ENCODE measurements around the gene CTPS1. TPM values are rescaled to one million over a fixed set of nuclear protein-coding genes. Genes with fewer than 3 reads are reported as not detected.

The CTPS1 gene
- total and polyA plus RNA-seq, 7 experiments from 2014 or later, result 12.4 to 57.6 (median 17.0) TPM

- peaks cover 0 to 3% (median 0%) of the 10 kb centered on the region in 7 donors for H3K4me1 Mint-ChIP-seq
- Histone ChIP-seq H3K36me3 (ENCODE audit: control insufficient read depth in 2 of 3, insufficient read depth in 3 of 3, low read length in 3 of 3) (no peaks in the 10 kb centered on the region), H3K4me1 (ENCODE audit: control insufficient read depth in 2 of 2, insufficient read depth in 2 of 2, low read length in 2 of 2) (no peaks in the 10 kb centered on the region), H3K27ac (ENCODE audit: low read depth, low read length) (no peak overlapping the region), H3K4me3 (ENCODE audit: low read length) (no peak overlapping the region), H3K27me3 (ENCODE audit: control insufficient read depth in 2 of 2, insufficient read depth in 2 of 2, low read length in 2 of 2) (no peaks in the 10 kb centered on the region), H3K9me3 (ENCODE audit: control insufficient read depth in 2 of 3, low read length in 3 of 3) (no peaks in the 10 kb centered on the region)
- CTCF ChIA-PET, result no interaction called here
- H3K9me3 Mint-ChIP-seq, result peaks cover 0 to 2% (median 0%) of the 10 kb centered on the region in 11 donors
- intact Hi-C loops (cut with micrococcal nuclease), result no loop called here
- no peaks in the 10 kb centered on the region for H3K36me3 Mint-ChIP-seq
- DNase-seq (no peak), ATAC-seq (no peak)
- H3K27ac Mint-ChIP-seq, result no peak overlapping the region
- POLR2A ChIA-PET, result no interaction called here
- peaks cover 2 to 11% (median 4%) of the 10 kb centered on the region in 5 donors for H3K27me3 Mint-ChIP-seq
- H3K4me3 Mint-ChIP-seq, result no peak overlapping the region
Measured at GRCh38 chr1:40939320-40940059, 40.0 kb upstream of the CTPS1 start.

- Histone ChIP-seq H3K4me1 (ENCODE audit: control insufficient read depth in 2 of 2, insufficient read depth in 2 of 2, low read length in 2 of 2) (no peaks in the 10 kb centered on the region), H3K27ac (ENCODE audit: low read depth, low read length) (no peak overlapping the region), H3K36me3 (ENCODE audit: control insufficient read depth in 2 of 3, insufficient read depth in 3 of 3, low read length in 3 of 3) (no peaks in the 10 kb centered on the region), H3K27me3 (ENCODE audit: control insufficient read depth in 2 of 2, insufficient read depth in 2 of 2, low read length in 2 of 2) (no peaks in the 10 kb centered on the region), H3K9me3 (ENCODE audit: control insufficient read depth in 2 of 3, low read length in 3 of 3) (no peaks in the 10 kb centered on the region), H3K4me3 (ENCODE audit: low read length) (no peak overlapping the region)
- POLR2A ChIA-PET, result no interaction called here
- DNase-seq (no peak), ATAC-seq (no peak)
- intact Hi-C loops (cut with micrococcal nuclease), result no loop called here
- Mint-ChIP-seq H3K9me3 (peaks cover 0 to 8% (median 0%) of the 10 kb centered on the region in 11 donors), H3K27me3 (peaks cover 12 to 15% (median 15%) of the 10 kb centered on the region in 5 donors), H3K4me1 (peaks cover 0 to 8% (median 5%) of the 10 kb centered on the region in 7 donors), H3K27ac (no peak overlapping the region), H3K36me3 (no peaks in the 10 kb centered on the region), H3K4me3 (no peak overlapping the region)
- CTCF ChIA-PET, result interaction anchor here (0.5 kb wide), 1 partner anchor 8 kb away, joined by 3 read pairs; no protein-coding TSS in a partner anchor
Measured at GRCh38 chr1:40944326-40944725, 35.2 kb upstream of the CTPS1 start.

GRCh38 chr1:40944841-40945430, 34.6 kb upstream of the CTPS1 start:
- no peak overlapping the region for H3K4me3 ChIP-seq (ENCODE audit: low read length)
- no peak overlapping the region for H3K4me3 Mint-ChIP-seq
- H3K4me1 Mint-ChIP-seq, result peaks cover 0 to 8% (median 5%) of the 10 kb centered on the region in 7 donors
- ChIA-PET POLR2A (interaction anchor here (0.6 kb wide), 1 partner anchor 370 kb away, joined by 3 read pairs; no protein-coding TSS in a partner anchor), CTCF (no interaction called here)
- DNase-seq (no peak), ATAC-seq (no peak)
- H3K27ac Mint-ChIP-seq, result no peak overlapping the region
- intact Hi-C loops (cut with micrococcal nuclease), result no loop called here
- H3K9me3 Mint-ChIP-seq, result peaks cover 0 to 6% (median 0%) of the 10 kb centered on the region in 11 donors
- no peaks in the 10 kb centered on the region for H3K4me1 ChIP-seq (ENCODE audit: control insufficient read depth in 2 of 2, insufficient read depth in 2 of 2, low read length in 2 of 2)
- H3K9me3 ChIP-seq (ENCODE audit: control insufficient read depth in 2 of 3, low read length in 3 of 3), result no peaks in the 10 kb centered on the region
- no peaks in the 10 kb centered on the region for H3K27me3 ChIP-seq (ENCODE audit: control insufficient read depth in 2 of 2, insufficient read depth in 2 of 2, low read length in 2 of 2)
- no peak overlapping the region for H3K27ac ChIP-seq (ENCODE audit: low read depth, low read length)
- no peaks in the 10 kb centered on the region for H3K36me3 ChIP-seq (ENCODE audit: control insufficient read depth in 2 of 3, insufficient read depth in 3 of 3, low read length in 3 of 3)
- no peaks in the 10 kb centered on the region for H3K36me3 Mint-ChIP-seq
- H3K27me3 Mint-ChIP-seq, result peaks cover 12 to 18% (median 16%) of the 10 kb centered on the region in 5 donors

- no peak overlapping the region for H3K4me3 ChIP-seq (ENCODE audit: low read length)
- H3K9me3 ChIP-seq (ENCODE audit: control insufficient read depth in 2 of 3, low read length in 3 of 3), result no peaks in the 10 kb centered on the region
- H3K4me1 ChIP-seq (ENCODE audit: control insufficient read depth in 2 of 2, insufficient read depth in 2 of 2, low read length in 2 of 2), result no peaks in the 10 kb centered on the region
- Mint-ChIP-seq H3K9me3 (peaks cover 0 to 6% (median 0%) of the 10 kb centered on the region in 11 donors), H3K4me3 (no peak overlapping the region), H3K36me3 (no peaks in the 10 kb centered on the region), H3K4me1 (peaks cover 0 to 8% (median 5%) of the 10 kb centered on the region in 7 donors), H3K27ac (no peak overlapping the region), H3K27me3 (peaks cover 12 to 22% (median 16%) of the 10 kb centered on the region in 5 donors)
- POLR2A ChIA-PET, result interaction anchor here (0.6 kb wide), 1 partner anchor 369 kb away, joined by 3 read pairs; no protein-coding TSS in a partner anchor
- intact Hi-C loops (cut with micrococcal nuclease), result no loop called here
- no peak for DNase-seq
- ATAC-seq, result no peak
- H3K36me3 ChIP-seq (ENCODE audit: control insufficient read depth in 2 of 3, insufficient read depth in 3 of 3, low read length in 3 of 3), result no peaks in the 10 kb centered on the region
- CTCF ChIA-PET, result no interaction called here
- no peak overlapping the region for H3K27ac ChIP-seq (ENCODE audit: low read depth, low read length)
- no peaks in the 10 kb centered on the region for H3K27me3 ChIP-seq (ENCODE audit: control insufficient read depth in 2 of 2, insufficient read depth in 2 of 2, low read length in 2 of 2)
Measured at GRCh38 chr1:40945491-40945973, 34.0 kb upstream of the CTPS1 start.

GRCh38 chr1:40948741-40949443, 30.6 kb upstream of the CTPS1 start:
- Mint-ChIP-seq H3K27me3 (peaks cover 14 to 30% (median 20%) of the 10 kb centered on the region in 5 donors), H3K4me3 (no peak overlapping the region), H3K9me3 (peaks cover 0 to 6% (median 0%) of the 10 kb centered on the region in 11 donors), H3K27ac (peak overlapping the region in 1 of 9 donors; percentile 36), H3K4me1 (peaks cover 5 to 19% (median 6%) of the 10 kb centered on the region in 7 donors), H3K36me3 (no peaks in the 10 kb centered on the region)
- ChIA-PET POLR2A (no interaction called here), CTCF (interaction anchor here (1.0 kb wide), 1 partner anchor 13 kb away, joined by 3 read pairs; no protein-coding TSS in a partner anchor)
- Histone ChIP-seq H3K9me3 (ENCODE audit: control insufficient read depth in 2 of 3, low read length in 3 of 3) (no peaks in the 10 kb centered on the region), H3K27ac (ENCODE audit: low read depth, low read length) (no peak overlapping the region), H3K4me3 (ENCODE audit: low read length) (no peak overlapping the region), H3K4me1 (ENCODE audit: control insufficient read depth in 2 of 2, insufficient read depth in 2 of 2, low read length in 2 of 2) (peaks cover 0 to 3% of the 10 kb centered on the region in 2 donors), H3K27me3 (ENCODE audit: control insufficient read depth in 2 of 2, insufficient read depth in 2 of 2, low read length in 2 of 2) (no peaks in the 10 kb centered on the region), H3K36me3 (ENCODE audit: control insufficient read depth in 2 of 3, insufficient read depth in 3 of 3, low read length in 3 of 3) (no peaks in the 10 kb centered on the region)
- peak; percentile 85 for ATAC-seq
- intact Hi-C loops (cut with micrococcal nuclease), result no loop called here
- DNase-seq, result peak in 8 of 9 donors; percentile 11 to 57 (median 30)

- Mint-ChIP-seq H3K27ac (no peak overlapping the region), H3K36me3 (no peaks in the 10 kb centered on the region), H3K9me3 (peaks cover 0 to 6% (median 0%) of the 10 kb centered on the region in 11 donors), H3K4me3 (no peak overlapping the region), H3K27me3 (peaks cover 11 to 31% (median 22%) of the 10 kb centered on the region in 5 donors), H3K4me1 (peaks cover 5 to 19% (median 7%) of the 10 kb centered on the region in 7 donors)
- POLR2A ChIA-PET, result no interaction called here
- H3K9me3 ChIP-seq (ENCODE audit: control insufficient read depth in 2 of 3, low read length in 3 of 3), result no peaks in the 10 kb centered on the region
- H3K27me3 ChIP-seq (ENCODE audit: control insufficient read depth in 2 of 2, insufficient read depth in 2 of 2, low read length in 2 of 2), result no peaks in the 10 kb centered on the region
- CTCF ChIA-PET, result interaction anchor here (0.6 to 1.2 kb wide), 4 partner anchors 11 to 337 kb away, joined by 3 read pairs; no protein-coding TSS in a partner anchor
- no peaks in the 10 kb centered on the region for H3K36me3 ChIP-seq (ENCODE audit: control insufficient read depth in 2 of 3, insufficient read depth in 3 of 3, low read length in 3 of 3)
- ATAC-seq, result no peak
- H3K4me3 ChIP-seq (ENCODE audit: low read length), result no peak overlapping the region
- no peak overlapping the region for H3K27ac ChIP-seq (ENCODE audit: low read depth, low read length)
- DNase-seq, result no peak
- intact Hi-C loops (cut with micrococcal nuclease), result no loop called here
- peaks cover 0 to 3% of the 10 kb centered on the region in 2 donors for H3K4me1 ChIP-seq (ENCODE audit: control insufficient read depth in 2 of 2, insufficient read depth in 2 of 2, low read length in 2 of 2)
Measured at GRCh38 chr1:40949563-40949962, 29.9 kb upstream of the CTPS1 start.
